Fibroblast of skin of right quadriceps (primary cell): ENCODE data around the gene LGALS3.

Experiments
- DNase-seq: peaks from one replicate; pipeline ENCODE4 v3.0.0-alpha.2; 2013

The LGALS3 gene

GRCh38 chr14:55194656-55195355 is 65.8 kb downstream of the LGALS3 start:
- DNase-seq, result no peak
